Muscle of back (tissue), 11 donors: ENCODE results near the gene C1orf167. TPM values are rescaled to one million over a fixed set of nuclear protein-coding genes. Genes with fewer than 3 reads are reported as not detected.
A peak's percentile ranks its signal among the peaks of the same experiment; 100 is the strongest.

Experiments
- DNase-seq, 3 donors: peaks; one replicate each; pipeline versions ENCODE4 v3.0.0 to v3.0.0-alpha.2; 2013
- polyA plus RNA-seq, 10 donors: library from polyadenylated mRNA; unstranded; fragments of 120-200 nt; gene quantifications; one replicate each; pipeline ENCODE4 v1.2.1, GENCODE V29; 2013; ENCODE audit not compliant: insufficient read length in 10 of 10

The C1orf167 gene
- polyA plus RNA-seq, 10 donors, result 2.0 to 15.5 (median 9.2) TPM; not detected in 1

DNA sequence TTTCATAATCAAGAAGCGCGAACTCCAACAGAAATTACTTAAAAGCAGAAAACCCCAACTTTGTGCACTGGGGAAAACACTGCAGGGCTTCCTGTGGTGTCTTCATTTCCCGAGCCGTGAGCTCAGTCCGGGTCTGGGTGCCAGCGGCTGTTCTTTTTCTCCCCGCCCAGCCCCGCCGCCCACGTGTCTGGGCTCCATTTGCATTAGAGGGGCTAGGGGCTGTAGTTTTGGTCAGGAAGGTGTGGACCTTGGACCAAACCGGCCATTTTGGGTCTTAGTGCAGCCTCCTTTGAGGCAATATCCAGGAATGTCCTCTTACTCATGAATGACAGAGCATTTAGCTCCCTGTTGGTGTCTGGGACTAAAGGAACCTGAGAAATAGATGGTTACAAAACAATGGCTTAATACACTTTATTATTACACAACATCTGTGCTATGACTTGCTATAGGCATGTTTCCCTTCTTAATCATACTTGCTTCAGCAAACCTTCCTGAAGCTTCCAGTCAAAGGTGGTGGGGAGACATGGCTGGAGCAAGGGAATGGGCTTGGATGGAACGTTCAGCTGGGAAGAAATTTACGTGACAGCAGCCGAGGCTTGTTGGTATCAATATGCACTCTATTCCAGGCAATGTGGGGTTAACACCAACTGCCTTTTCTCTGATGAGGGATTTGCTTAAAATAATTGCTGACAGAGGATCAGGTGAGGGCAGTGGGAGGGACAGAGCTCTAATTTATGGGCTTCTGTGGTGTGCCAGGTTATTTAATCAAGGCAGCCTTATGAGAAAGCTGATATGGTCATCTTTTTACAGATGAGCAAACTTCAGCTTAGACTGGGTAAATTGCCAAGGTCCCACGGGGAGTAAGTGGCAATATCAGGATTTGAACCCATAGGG is 25.0 kb upstream of the C1orf167 start:
- peak; percentile 33 to 79 (median 56) for DNase-seq

DNA sequence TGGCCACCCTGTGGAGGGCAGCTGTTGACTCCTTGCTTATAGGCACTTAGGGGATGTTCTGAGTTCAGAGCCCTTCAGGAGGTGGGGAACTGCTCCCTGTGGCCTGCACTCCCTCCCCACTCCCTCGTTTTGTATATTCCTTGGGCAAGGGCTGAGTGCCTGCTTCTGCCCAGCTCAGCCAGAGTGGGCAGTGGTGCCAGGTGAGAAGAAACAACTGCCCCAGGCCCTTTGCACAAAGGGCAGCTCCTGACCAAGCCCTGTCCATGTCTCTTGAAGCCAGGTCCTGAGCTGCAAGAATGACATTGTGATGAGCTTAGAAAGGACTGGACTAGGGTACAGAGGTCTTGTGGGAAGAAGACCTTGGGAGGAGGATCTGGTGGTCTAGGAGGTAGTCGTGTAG is 23.9 kb upstream of the C1orf167 start:
- no peak for DNase-seq

DNA sequence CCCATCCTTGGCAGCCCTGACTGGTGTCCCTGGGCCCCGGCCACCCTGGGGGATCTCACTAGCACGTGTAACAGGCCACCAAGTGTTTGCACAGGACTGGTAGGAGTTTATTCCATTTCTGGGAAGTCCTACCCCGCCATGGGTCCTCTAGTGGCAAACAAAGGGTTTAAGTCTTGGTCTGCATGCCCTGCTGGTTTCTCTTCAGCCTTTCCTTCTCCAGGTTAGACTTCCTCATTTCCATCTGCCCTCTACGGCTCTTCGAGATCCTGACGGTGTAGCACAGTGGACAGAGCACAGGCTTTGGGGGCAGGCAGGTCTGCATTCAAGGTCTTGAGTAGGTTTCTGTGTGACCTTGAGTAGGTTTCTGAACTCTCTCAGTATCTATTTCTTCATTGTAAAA is 23.2 kb upstream of the C1orf167 start:
- DNase-seq, result no peak

DNA sequence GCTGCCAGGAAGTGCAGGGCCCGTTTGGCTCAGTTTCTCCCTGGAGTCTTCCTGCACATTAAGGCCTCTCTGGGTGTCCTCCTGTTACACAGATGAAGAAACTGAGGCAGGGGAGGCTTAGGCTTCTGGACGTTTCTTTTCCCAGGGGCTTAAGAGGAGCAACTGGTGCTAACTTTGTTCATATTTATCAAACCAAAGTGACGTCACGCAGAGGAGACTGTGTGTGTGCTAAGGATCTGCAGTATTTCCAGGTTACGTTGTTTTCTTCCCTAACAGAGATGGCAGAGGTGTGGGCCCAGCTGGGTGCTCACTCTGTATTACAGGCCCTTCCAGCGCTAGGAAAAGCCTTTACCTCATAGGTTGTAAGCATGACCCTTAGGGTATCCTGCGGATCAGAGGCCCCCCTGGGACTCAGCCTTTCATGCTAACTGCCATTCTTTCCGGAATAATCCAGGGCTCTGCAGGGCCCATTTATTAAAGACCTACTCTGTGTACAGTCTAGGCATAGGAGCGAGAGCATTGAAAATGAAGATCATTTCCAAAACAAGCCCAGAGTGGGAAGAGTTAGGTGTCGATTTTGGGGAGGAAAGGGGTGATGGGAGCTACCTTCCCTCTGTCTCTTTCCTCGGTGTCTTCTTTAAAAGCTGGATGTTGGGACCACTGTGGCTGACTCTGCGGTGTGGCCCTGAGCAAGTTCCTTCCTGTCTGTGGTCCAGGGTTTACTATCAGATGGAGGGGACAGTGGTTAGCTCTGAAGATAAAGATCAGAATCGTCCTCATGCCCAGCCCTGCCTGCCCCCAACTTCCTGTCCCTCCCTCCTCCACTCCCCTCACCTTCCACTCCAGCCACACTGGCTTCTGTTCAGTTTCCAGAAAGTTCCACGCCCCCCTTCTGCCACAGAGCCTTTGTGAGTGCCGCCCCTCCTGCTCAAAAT is 21.5 kb upstream of the C1orf167 start:
- no peak for DNase-seq

DNA sequence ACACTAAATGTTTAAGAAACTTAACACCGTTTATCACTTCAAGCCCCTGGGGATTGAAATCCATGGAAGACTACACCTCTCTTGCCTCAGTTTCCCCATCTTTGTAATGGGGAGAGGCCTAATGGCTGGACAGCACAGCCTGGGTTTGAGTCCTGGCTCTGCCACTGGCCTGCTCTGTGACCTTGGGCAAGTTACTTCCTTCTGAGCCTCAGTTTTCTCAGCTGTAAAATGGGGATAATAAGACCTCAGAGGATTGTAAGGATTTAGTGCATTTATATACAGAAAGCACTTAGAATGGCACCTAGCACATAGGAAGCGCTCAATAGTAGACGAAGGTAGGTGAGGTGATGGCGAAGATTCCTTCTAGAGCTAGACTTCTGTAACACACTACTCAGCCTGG is 20.5 kb upstream of the C1orf167 start:
- no peak for DNase-seq

DNA sequence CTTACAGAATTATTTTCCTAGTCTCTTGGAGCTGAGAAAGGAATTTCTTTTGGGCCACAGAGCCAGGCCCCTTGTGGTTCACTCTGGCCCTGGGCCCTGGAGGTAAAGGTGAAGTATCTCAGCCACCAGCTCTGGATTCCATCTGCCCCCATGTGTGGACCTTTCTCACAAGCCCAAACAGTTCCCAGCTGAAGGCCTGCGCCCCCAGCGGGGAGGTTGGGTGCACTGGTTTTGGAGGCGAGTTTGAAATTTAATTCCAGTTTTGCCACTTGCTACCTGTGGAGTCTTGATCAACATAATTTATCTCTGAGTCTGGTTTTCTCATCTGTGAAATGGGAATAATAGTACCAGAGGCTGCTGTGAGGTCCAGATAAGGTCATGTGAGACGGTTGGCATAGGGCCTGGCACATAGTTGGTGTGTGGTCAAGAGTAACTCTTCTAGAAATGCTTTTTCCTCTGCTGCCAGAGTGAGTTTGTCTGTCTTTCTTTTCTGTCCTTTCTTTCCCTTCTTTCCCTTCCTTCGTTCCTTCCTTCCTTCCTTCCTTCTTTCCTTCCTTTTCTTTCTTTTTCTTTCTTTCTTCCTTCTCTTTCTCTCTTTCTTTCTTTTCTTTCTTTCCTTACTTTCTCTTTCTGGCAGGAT is 20.0 kb upstream of the C1orf167 start:
- DNase-seq, result no peak

DNA sequence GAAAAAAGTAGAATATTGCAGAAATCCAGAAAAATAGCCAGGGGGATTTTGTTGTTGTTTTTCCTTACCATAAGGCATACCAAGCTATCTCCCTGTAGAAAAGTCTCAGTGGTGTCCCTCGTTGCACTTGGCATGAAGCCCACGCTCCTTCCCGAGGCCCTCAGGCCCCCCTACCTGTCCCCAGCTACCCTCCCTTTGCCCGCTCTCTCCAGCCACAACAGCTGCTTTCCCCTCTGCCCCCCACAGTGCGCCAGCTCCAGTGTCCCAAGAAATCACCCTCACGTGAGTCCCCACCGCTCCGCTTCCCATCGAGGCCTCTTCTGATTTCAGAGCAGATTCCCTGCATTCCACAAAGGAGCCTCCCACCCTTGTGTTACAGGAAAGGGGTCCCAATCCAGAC is 17.7 kb upstream of the C1orf167 start:
- DNase-seq, result no peak

DNA sequence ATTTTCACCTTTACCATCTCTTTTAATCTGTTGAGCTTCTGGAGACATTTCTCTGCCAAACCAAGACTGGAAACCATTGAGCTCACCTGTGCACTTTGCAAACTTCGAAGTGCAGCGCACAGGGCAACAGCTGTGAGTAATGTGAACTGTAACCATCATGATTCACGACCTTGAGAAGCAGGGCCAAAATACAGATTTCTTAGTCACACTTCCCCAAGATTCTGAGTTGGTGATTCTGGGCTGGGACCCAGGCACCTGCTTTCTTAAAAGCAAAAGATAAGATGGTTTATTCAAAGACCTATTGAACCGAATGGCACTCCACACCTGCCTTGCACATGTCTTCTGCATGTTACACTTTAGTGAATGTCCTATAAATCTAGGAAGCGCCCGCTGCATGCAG is 15.9 kb upstream of the C1orf167 start:
- DNase-seq, result no peak

DNA sequence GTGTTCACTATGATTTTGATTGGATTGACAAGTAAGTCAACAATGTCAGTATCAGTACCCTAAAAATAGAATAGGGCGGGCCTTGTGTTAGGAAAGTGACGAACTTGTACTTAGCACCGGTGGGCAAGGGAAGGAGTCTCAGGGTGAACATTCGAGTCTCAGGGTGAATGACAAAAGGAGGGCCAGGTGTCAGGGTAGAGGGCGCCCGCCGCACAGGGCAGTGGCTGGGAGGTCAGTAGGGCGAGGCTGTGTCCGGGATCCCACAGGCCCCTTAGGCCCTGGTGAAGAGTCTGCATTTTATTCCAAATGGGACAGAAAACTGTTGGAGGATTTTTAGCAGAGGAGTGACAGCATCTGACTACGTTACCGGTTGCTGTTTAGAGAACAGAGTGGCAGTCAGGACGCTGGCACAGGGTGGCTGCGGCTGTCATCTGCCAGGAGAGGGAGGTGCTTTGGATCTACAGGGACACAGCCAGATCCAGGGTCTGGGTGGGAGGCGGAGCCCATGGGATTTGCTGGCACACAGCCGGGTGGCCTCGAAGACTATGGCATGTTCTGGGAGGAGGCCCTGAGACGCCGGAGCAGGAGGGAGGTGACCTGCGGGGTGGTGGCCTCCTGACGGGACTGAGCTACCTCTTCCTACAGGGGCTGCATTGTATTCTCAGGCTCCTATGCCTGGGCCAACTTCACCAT is 15.1 kb upstream of the C1orf167 start:
- DNase-seq, result no peak

DNA sequence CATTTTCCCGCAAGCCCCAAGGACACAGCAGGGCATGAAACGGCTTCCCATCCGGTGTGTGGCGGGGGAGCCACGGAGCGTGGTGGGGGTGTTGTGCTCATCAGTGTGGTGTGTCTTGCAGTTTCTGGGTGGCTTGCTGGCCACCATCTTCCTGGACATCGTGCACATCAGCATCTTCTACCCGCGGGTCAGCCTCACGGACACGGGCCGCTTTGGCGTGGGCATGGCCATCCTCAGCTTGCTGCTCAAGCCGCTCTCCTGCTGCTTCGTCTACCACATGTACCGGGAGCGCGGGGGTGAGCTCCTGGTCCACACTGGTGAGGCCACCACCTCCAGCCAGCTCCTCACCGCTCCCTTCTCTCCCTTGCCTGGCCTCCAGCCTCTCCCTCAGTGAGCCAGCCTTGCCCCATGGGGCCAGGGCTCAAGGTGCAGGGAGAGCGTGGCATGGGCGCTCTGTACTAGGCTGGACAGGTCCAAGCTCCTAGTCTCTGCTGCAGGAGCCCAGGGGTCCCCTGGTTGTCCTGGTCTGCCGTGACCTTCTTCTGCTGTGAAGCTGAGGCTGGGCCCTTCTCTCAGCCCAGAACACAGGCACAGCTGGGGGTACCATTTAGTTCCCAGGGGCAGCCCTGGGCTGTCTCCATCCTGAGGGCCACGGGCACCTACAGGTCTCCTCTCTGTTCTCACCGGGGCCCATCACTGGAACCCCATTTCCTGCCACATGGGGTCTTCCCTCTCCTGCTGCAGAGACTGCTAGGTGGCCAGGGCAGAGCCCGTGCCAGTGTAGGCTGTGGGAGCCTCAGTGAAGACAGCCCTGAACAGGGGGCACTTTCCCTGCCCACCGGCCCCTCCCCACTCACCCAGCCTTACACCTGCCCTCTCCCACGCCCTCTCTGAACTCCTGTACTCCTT is 13.4 kb upstream of the C1orf167 start:
- DNase-seq, result no peak

DNA sequence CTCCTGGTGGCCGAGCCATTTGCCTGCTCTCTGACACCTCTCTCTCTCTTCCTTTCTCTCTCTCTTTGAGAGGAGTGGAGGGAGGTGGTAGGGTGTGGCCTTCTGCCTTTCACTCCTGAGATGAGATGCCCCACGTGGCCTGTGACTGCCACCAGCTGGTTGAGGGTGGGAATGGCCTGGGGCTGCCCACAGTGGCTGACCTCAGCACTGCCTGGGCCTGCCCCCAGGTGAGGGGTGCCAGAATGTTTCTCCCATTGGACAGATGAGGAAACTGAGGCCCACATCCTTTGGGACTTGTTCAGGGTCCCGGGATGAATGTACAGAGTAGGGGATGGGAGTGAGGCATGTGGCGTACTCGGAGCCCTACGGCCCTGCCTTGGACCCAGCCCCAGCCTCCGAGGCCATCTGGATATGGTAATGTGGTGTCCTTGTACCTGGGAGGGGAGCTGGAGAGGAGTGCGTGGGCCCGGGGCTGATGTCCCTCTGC is 12.7 kb upstream of the C1orf167 start:
- no peak for DNase-seq

DNA sequence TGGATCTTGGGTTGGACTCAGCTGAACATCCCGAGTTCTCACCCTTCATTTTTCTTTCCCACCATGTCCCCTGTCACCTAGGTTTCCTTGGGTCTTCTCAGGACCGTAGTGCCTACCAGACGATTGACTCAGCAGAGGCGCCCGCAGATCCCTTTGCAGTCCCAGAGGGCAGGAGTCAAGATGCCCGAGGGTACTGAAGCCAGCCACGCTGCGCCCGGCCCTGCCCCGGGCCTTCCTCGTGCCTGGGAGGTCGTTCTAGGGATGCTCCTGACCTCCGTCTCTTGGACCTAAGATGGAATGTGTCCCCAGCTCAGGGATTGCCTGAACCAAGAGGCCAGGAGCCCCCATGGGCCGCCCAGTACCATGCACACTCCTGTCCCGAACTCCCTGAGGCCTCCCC is 12.0 kb upstream of the C1orf167 start:
- DNase-seq, result no peak

DNA sequence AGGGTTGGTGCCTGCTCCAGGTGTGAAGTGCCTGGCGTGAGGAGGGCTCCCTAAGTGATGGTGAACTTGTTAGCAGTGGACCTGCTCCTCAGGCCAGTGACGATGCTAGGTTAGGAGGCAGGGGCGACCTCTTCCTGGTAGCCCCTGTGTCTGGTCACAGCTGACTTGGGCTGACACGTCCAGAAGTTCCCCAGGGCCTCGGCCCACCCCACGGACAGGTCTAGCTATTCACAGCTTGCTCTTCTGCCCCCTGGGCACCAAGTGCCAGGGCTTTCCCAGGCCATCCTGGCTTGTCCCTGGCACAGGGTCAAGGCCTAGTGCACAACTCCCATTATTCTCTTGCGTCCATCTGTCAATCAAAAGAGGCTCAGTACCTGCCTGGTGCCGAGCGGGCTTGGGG is 10.9 kb upstream of the C1orf167 start:
- no peak for DNase-seq

DNA sequence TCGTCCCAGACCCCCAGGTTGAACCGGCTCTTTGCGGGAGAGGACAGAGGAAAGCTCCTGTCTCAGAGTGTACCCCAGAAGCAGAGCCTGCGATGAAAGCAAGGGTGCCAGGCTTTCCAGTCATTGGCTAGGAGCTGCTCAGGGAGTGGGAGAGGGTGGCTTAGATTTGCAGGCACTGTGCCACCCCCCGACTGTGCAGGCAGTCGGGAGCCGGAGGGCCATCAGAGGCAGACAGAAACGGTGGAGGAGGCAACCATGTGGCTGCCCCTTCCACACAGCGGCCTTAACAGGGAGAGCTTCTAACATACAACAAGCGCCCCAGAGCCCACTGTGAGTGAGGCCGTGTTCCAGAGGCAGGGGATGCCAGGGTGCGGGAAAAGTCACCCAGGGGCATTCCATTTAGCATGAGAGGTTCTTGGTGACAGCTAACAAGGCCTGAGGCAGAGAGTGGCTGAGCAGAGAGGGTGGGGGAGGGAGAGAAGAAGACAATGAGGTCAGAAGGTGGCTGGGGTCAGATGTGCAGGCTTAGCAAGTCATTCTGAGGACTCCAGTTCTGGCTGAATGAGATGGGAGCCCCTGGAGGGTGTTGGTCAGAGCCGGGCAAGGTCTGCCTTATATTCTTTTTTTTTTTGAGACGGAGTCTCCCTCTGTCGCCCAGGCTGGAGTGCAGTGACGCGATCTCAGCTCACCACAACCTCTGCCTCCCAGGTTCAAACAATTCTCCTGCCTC is 9.5 kb upstream of the C1orf167 start:
- no peak for DNase-seq

DNA sequence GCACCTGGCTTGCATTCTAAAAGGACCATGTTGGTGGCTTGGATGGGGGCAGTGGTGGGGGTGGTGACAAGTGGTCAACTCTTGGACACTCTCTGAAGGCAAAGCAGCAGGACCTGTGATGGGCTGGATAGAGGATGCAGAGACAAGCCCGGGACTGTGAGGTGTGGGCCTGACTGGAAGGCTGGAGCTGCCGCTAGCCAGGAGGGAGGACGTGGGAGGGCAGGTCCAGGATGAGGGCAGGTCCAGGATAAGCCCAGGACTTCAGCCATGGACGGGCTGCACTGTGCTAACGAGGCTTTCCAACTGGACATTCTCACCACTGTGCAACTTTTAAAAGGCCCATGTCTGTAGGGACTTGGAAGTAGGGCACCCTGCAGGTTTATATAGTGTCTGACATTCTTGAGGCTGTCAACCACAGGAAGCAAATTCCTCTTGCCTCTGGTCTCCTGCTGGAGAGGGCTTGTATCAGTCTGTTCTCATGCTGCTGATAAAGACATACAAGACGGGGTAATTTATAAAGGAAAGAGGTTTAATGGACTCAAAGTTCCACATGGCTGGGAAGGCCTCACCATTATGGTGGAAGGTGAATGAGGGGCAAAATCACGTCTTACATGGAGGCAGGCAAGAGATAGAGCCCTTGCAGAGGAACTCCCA is 8.3 kb upstream of the C1orf167 start:
- no peak for DNase-seq

DNA sequence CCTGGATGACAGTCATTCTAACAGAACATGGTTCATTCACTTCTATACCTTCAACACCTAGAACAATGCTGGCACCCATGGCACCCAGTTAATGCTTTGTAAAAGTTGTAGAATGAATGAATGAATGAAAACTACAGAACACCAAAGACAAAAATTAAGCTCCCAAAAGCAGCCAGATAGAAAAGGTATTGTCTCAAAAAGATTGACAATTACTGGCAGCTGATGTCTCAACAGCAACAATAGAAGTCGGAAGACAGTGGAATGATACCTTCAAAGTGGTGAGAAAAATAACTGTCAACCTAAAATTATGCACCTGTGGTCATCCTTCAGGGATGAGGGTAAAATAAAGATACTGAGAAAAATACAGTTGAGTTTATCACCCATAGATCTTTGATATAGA is 4.9 kb upstream of the C1orf167 start:
- no peak for DNase-seq

DNA sequence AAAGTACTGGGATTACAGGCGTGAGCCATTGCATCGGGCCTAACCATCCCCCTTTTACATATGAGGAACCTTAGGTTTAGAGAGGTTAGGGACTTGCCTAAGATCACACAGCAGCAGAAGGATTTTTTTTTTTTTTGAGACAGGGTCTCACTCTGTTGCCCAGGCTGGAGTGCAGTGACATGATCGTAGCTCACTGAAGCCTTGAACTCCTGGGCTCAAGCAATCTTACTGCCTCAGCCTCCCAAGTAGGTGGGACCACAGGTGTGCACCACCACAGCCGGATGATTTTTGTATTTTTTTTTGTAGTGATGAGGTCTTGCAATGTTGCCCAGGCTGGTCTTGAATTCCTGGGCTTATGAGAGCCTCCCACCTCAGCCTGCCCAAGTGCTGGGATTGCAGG is 2.2 kb upstream of the C1orf167 start:
- no peak for DNase-seq

DNA sequence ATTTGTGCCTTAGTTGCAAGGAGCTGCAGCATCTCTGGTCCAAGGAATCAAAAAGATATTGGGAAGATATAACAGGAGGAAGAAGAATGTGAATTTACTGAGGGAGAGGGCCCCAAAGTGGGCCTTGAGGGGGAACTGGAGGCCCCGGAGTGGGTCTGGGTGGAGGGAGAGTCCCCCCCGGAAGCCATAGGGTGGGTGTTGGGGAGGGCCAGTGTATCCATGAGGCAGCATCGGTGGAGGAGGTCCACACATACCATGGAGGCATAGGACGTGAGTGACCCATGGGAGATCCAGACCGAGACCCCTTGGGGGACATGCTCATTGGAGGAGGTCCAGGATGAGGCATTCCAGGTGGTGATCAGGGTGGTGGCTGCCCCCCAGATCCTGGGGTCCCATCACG is 708 bp upstream of the C1orf167 start:
- no peak for DNase-seq

DNA sequence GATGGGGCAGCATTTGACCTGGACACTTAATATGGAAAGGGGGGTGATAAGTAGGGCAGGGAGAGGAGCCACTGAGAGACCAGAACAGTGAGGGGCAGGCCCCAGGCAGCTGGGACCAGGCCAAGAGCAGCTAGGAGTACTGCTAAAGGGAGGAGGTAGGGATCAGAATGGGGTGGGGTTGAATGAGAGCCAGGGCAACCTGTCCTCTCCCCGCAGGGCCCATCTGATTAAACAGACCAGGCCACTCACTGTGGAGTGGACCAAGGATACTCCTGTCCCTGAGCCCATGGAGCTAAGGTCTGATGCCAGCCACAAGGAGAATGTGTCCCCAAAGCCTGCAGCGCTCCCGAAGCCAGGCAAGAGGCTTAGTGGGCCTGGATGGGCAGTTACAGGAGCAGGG is 2.1 kb downstream of the C1orf167 start:
- DNase-seq, result no peak
